Measurements from ENCODE around the gene TMEM14C. TPM values are rescaled to one million over a fixed set of nuclear protein-coding genes. Genes with fewer than 3 reads are reported as not detected.
"Not testable (repeated sequence)": the region's sequence is repeated elsewhere in the genome, so short reads cannot be mapped to it uniquely, and the experiment has no call there.

Gene TMEM14C
- total RNA-seq, 2 donors from 2014 or later = 123 to 133 TPM

GRCh38 chr6:10733863-10734262, 11.0 kb downstream of the TMEM14C start:
- Histone ChIP-seq H3K9me3 (no peaks in the 10 kb centered on the region), H3K27me3 (no peaks in the 10 kb centered on the region), H3K27ac (no peak overlapping the region), H3K4me1 (no peaks in the 10 kb centered on the region), H3K4me3 (no peak overlapping the region), H3K36me3 (peaks cover 36% of the 10 kb centered on the region)
- DNase-seq (ENCODE audit: low spot score) = no peak
- TF ChIP-seq CTCF (IDR thresholded peaks at IDR 0.05) = no peak

- H3K9me3 ChIP-seq = no peaks in the 10 kb centered on the region
- H3K4me1 ChIP-seq = no peaks in the 10 kb centered on the region
- TF ChIP-seq CTCF (IDR thresholded peaks at IDR 0.05) = no peak
- peaks cover 17% of the 10 kb centered on the region for H3K36me3 ChIP-seq
- no peak overlapping the region for H3K4me3 ChIP-seq
- no peaks in the 10 kb centered on the region for H3K27me3 ChIP-seq
- H3K27ac ChIP-seq = no peak overlapping the region
- no peak for DNase-seq (ENCODE audit: low spot score)
Measured at GRCh38 chr6:10736731-10737130, 13.9 kb downstream of the TMEM14C start.

GRCh38 chr6:10740061-10740460, 17.2 kb downstream of the TMEM14C start:
- H3K4me1 ChIP-seq = no peaks in the 10 kb centered on the region
- no peaks in the 10 kb centered on the region for H3K27me3 ChIP-seq
- no peak overlapping the region for H3K27ac ChIP-seq
- no peaks in the 10 kb centered on the region for H3K36me3 ChIP-seq
- H3K9me3 ChIP-seq = no peaks in the 10 kb centered on the region
- no peak for TF ChIP-seq CTCF (IDR thresholded peaks at IDR 0.05)
- H3K4me3 ChIP-seq = no peak overlapping the region
- no peak for DNase-seq (ENCODE audit: low spot score)

- H3K4me3 ChIP-seq; H3K27me3 ChIP-seq; H3K27ac ChIP-seq; H3K4me1 ChIP-seq; H3K36me3 ChIP-seq; DNase-seq (ENCODE audit: low spot score); H3K9me3 ChIP-seq: not testable (repeated sequence)
Measured at GRCh38 chr6:10741643-10742042, 18.8 kb downstream of the TMEM14C start.

GRCh38 chr6:10742251-10742650, 19.4 kb downstream of the TMEM14C start:
- Histone ChIP-seq H3K4me3 (no peak overlapping the region), H3K27me3 (no peaks in the 10 kb centered on the region), H3K36me3 (no peaks in the 10 kb centered on the region), H3K27ac (no peak overlapping the region), H3K9me3 (no peaks in the 10 kb centered on the region), H3K4me1 (no peaks in the 10 kb centered on the region)
- no peak for DNase-seq (ENCODE audit: low spot score)
- no peak for TF ChIP-seq CTCF (IDR thresholded peaks at IDR 0.05)

GRCh38 chr6:10743515-10743914, 20.6 kb downstream of the TMEM14C start:
- Histone ChIP-seq H3K4me3 (no peak overlapping the region), H3K27ac (no peak overlapping the region), H3K27me3 (no peaks in the 10 kb centered on the region), H3K4me1 (peaks cover 0 to 6% of the 10 kb centered on the region in 2 donors), H3K36me3 (no peaks in the 10 kb centered on the region), H3K9me3 (no peaks in the 10 kb centered on the region)
- DNase-seq (ENCODE audit: low spot score) = no peak
- no peak for TF ChIP-seq CTCF (IDR thresholded peaks at IDR 0.05)

All from right atrium auricular region (tissue), 2 donors.